ENCODE data around the gene TUBB2B.

Gene TUBB2B

GRCh38 chr6:3221578-3221977, 5.9 kb downstream of the TUBB2B start:
- ChIA-PET POLR2A (no interaction called here), CTCF (no interaction called here)
- DNase-seq (ENCODE audit: extremely low spot score) = no peak
- TF ChIP-seq NFRKB (IDR thresholded peaks at IDR 0.05) (no peak), LEF1 (IDR thresholded peaks at IDR 0.05; ENCODE audit: borderline replicate concordance) (no peak), SUZ12 (IDR thresholded peaks at IDR 0.05) (no peak), TARDBP (IDR thresholded peaks at IDR 0.05) (no peak), HDGF (IDR thresholded peaks at IDR 0.05; ENCODE audit: borderline replicate concordance) (no peak), CTBP1 (IDR thresholded peaks at IDR 0.05; ENCODE audit: borderline replicate concordance) (no peak), FOXK2 (IDR thresholded peaks at IDR 0.05) (no peak), ZNF384 (IDR thresholded peaks at IDR 0.05) (no peak), FOXA1 (IDR thresholded peaks at IDR 0.05) (no peak), BHLHE40 (IDR thresholded peaks at IDR 0.05; ENCODE audit: borderline replicate concordance) (no peak), L3MBTL2 (conservative IDR thresholded peaks at IDR 0.05) (no peak), SP1 (IDR thresholded peaks at IDR 0.05) (no peak), PKNOX1 (IDR thresholded peaks at IDR 0.05) (no peak), FOXM1 (IDR thresholded peaks at IDR 0.05; ENCODE audit: borderline replicate concordance) (no peak)

GRCh38 chr6:3220366-3220765, 7.1 kb downstream of the TUBB2B start:
- ChIA-PET POLR2A (no interaction called here), CTCF (no interaction called here)
- DNase-seq (ENCODE audit: extremely low spot score) = no peak
- no peak for TF ChIP-seq BHLHE40 (IDR thresholded peaks at IDR 0.05; ENCODE audit: borderline replicate concordance)
- TF ChIP-seq ARNT (IDR thresholded peaks at IDR 0.05) = no peak
- TF ChIP-seq NFRKB (IDR thresholded peaks at IDR 0.05) = no peak
- no peak for TF ChIP-seq SP1 (IDR thresholded peaks at IDR 0.05)
- no peak for TF ChIP-seq TARDBP (IDR thresholded peaks at IDR 0.05)
- no peak for TF ChIP-seq LEF1 (IDR thresholded peaks at IDR 0.05; ENCODE audit: borderline replicate concordance)

GRCh38 chr6:3218266-3218665, 9.2 kb downstream of the TUBB2B start:
- DNase-seq (ENCODE audit: extremely low spot score) = no peak
- CTCF ChIA-PET = interaction anchor here (0.8 kb wide), 1 partner anchor 10 kb away, joined by 3 read pairs; no protein-coding TSS in a partner anchor
- POLR2A ChIA-PET = interaction anchor here (1.5 to 1.7 kb wide), 2 partner anchors 8 to 12 kb away, joined by 3 to 4 read pairs; no protein-coding TSS in a partner anchor
- no peak for TF ChIP-seq CTBP1 (IDR thresholded peaks at IDR 0.05; ENCODE audit: borderline replicate concordance)
- no peak for TF ChIP-seq FOXA1 (IDR thresholded peaks at IDR 0.05)
- TF ChIP-seq SP1 (IDR thresholded peaks at IDR 0.05) = no peak
- no peak for TF ChIP-seq ELF4 (IDR thresholded peaks at IDR 0.05)
- no peak for TF ChIP-seq LEF1 (IDR thresholded peaks at IDR 0.05; ENCODE audit: borderline replicate concordance)
- no peak for TF ChIP-seq ARNT (IDR thresholded peaks at IDR 0.05)
- TF ChIP-seq PKNOX1 (IDR thresholded peaks at IDR 0.05) = no peak
- no peak for TF ChIP-seq SUZ12 (IDR thresholded peaks at IDR 0.05)

GRCh38 chr6:3217286-3217685, 10.2 kb downstream of the TUBB2B start:
- ChIA-PET CTCF (interaction anchor here (0.8 kb wide), 1 partner anchor 9 kb away, joined by 3 read pairs; no protein-coding TSS in a partner anchor), POLR2A (interaction anchor here (1.5 kb wide), 1 partner anchor 9 kb away, joined by 3 read pairs; no protein-coding TSS in a partner anchor)
- DNase-seq (ENCODE audit: extremely low spot score) = no peak
- no peak for TF ChIP-seq NFRKB (IDR thresholded peaks at IDR 0.05)
- TF ChIP-seq ZNF384 (IDR thresholded peaks at IDR 0.05) = no peak
- no peak for TF ChIP-seq SP1 (IDR thresholded peaks at IDR 0.05)
- TF ChIP-seq FOXM1 (IDR thresholded peaks at IDR 0.05; ENCODE audit: borderline replicate concordance) = no peak
- no peak for TF ChIP-seq PKNOX1 (IDR thresholded peaks at IDR 0.05)
- TF ChIP-seq SUZ12 (IDR thresholded peaks at IDR 0.05) = no peak
- TF ChIP-seq TARDBP (IDR thresholded peaks at IDR 0.05) = no peak
- no peak for TF ChIP-seq ELF4 (IDR thresholded peaks at IDR 0.05)
- TF ChIP-seq ARNT (IDR thresholded peaks at IDR 0.05) = no peak
- no peak for TF ChIP-seq FOXA1 (IDR thresholded peaks at IDR 0.05)
- no peak for TF ChIP-seq LEF1 (IDR thresholded peaks at IDR 0.05; ENCODE audit: borderline replicate concordance)
- no peak for TF ChIP-seq HDGF (IDR thresholded peaks at IDR 0.05; ENCODE audit: borderline replicate concordance)

- ChIA-PET CTCF (interaction anchor here (0.6 kb wide), 1 partner anchor 15 kb away, joined by 3 read pairs; no protein-coding TSS in a partner anchor), POLR2A (no interaction called here)
- no peak for TF ChIP-seq ARNT (IDR thresholded peaks at IDR 0.05)
- TF ChIP-seq CTBP1 (IDR thresholded peaks at IDR 0.05; ENCODE audit: borderline replicate concordance) = no peak
- no peak for TF ChIP-seq FOXK2 (IDR thresholded peaks at IDR 0.05)
- TF ChIP-seq BHLHE40 (IDR thresholded peaks at IDR 0.05; ENCODE audit: borderline replicate concordance) = no peak
- no peak for TF ChIP-seq L3MBTL2 (conservative IDR thresholded peaks at IDR 0.05)
- no peak for TF ChIP-seq SP1 (IDR thresholded peaks at IDR 0.05)
- TF ChIP-seq LEF1 (IDR thresholded peaks at IDR 0.05; ENCODE audit: borderline replicate concordance) = no peak
- TF ChIP-seq NFRKB (IDR thresholded peaks at IDR 0.05) = no peak
- TF ChIP-seq FOXA1 (IDR thresholded peaks at IDR 0.05) = no peak
- TF ChIP-seq ELF4 (IDR thresholded peaks at IDR 0.05) = no peak
- no peak for TF ChIP-seq SUZ12 (IDR thresholded peaks at IDR 0.05)
- DNase-seq (ENCODE audit: extremely low spot score) = no peak
These were observed 12.6 kb downstream of the TUBB2B start for GRCh38 chr6:3214898-3215297.

GRCh38 chr6:3213334-3213695, 14.1 kb downstream of the TUBB2B start:
- ChIA-PET CTCF (no interaction called here), POLR2A (no interaction called here)
- no peak for DNase-seq (ENCODE audit: extremely low spot score)
- TF ChIP-seq FOXK2 (IDR thresholded peaks at IDR 0.05) (no peak), SUZ12 (IDR thresholded peaks at IDR 0.05) (no peak), SP1 (IDR thresholded peaks at IDR 0.05) (no peak)

- CTCF ChIA-PET = no interaction called here
- POLR2A ChIA-PET = interaction anchor here (1.0 kb wide), 1 partner anchor 56 kb away, joined by 3 read pairs; no protein-coding TSS in a partner anchor
These were observed 15.2 kb downstream of the TUBB2B start for GRCh38 chr6:3212261-3212660.

More at GRCh38 chr6:3212261-3212660, 15.2 kb downstream of the TUBB2B start:
- TF ChIP-seq LEF1 (IDR thresholded peaks at IDR 0.05; ENCODE audit: borderline replicate concordance) (no peak), CTBP1 (IDR thresholded peaks at IDR 0.05; ENCODE audit: borderline replicate concordance) (no peak), L3MBTL2 (conservative IDR thresholded peaks at IDR 0.05) (no peak)
- no peak for DNase-seq (ENCODE audit: extremely low spot score)
